Amniotic epithelial cell (primary cell): ENCODE data around the gene EXD1.
"Not testable (repeated sequence)": the region's sequence is repeated elsewhere in the genome, so short reads cannot be mapped to it uniquely, and the experiment has no call there.

Experiments used
- DNase-seq: peaks from one replicate; pipeline ENCODE4 v3.0.0-alpha.2; 2010; ENCODE audit warnings: low read depth

EXD1 gene

GRCh38 chr15:41139619-41140018 lies 90.9 kb downstream of the EXD1 start:
- no peak for DNase-seq

- peak; percentile 16 for DNase-seq
Measured at GRCh38 chr15:41139112-41139511, 91.4 kb downstream of the EXD1 start.

GRCh38 chr15:41135580-41135979 lies 95.0 kb downstream of the EXD1 start:
- DNase-seq: not testable (repeated sequence)

- DNase-seq: no peak
Measured at GRCh38 chr15:41133454-41133853, 97.1 kb downstream of the EXD1 start.
